Renal cortical epithelial cell (primary cell): ENCODE measurements around the gene ATRIP. TPM values are rescaled to one million over a fixed set of nuclear protein-coding genes. Genes with fewer than 3 reads are reported as not detected.
"Not testable (repeated sequence)": the region's sequence is repeated elsewhere in the genome, so short reads cannot be mapped to it uniquely, and the experiment has no call there.

Source experiments
- DNase-seq: peaks from one replicate; pipeline ENCODE4 v3.0.0-alpha.2; 2011; ENCODE audit warnings: low read depth
- total RNA-seq: library from RNA; depleted of rRNA; stranded (reverse); fragments of >200 nt; gene quantifications from 2 replicates; pipeline ENCODE4 v1.2.3, GENCODE V29; 2014

The ATRIP gene
- total RNA-seq, 1 donor from 2014 or later: 5.2 TPM

GRCh38 chr3:48467473-48468267 lies 21.1 kb downstream of the ATRIP start:
- DNase-seq: no peak

- no peak for DNase-seq
Measured at GRCh38 chr3:48468329-48468731, 21.8 kb downstream of the ATRIP start.

GRCh38 chr3:48469046-48469915 lies 22.7 kb downstream of the ATRIP start:
- no peak for DNase-seq

- DNase-seq: no peak
Measured at GRCh38 chr3:48470286-48470685, 23.7 kb downstream of the ATRIP start.

GRCh38 chr3:48472673-48472922 lies 26.1 kb downstream of the ATRIP start:
- DNase-seq: no peak

- peak; percentile 84 for DNase-seq
Measured at GRCh38 chr3:48472923-48473616, 26.5 kb downstream of the ATRIP start.

GRCh38 chr3:48473617-48473952 lies 27.0 kb downstream of the ATRIP start:
- DNase-seq: no peak

GRCh38 chr3:48474031-48474430 lies 27.5 kb downstream of the ATRIP start:
- DNase-seq: not testable (repeated sequence)

- DNase-seq: no peak
Measured at GRCh38 chr3:48474619-48475018, 28.1 kb downstream of the ATRIP start.

- no peak for DNase-seq
Measured at GRCh38 chr3:48475188-48475587, 28.7 kb downstream of the ATRIP start.

GRCh38 chr3:48476426-48477053 lies 30.0 kb downstream of the ATRIP start:
- DNase-seq: no peak

- no peak for DNase-seq
Measured at GRCh38 chr3:48477959-48478520, 31.5 kb downstream of the ATRIP start.

GRCh38 chr3:48478626-48479555 lies 32.4 kb downstream of the ATRIP start:
- DNase-seq: no peak

- not testable (repeated sequence) for DNase-seq
Measured at GRCh38 chr3:48480891-48481290, 34.4 kb downstream of the ATRIP start.

GRCh38 chr3:48482822-48483221 lies 36.3 kb downstream of the ATRIP start:
- not testable (repeated sequence) for DNase-seq

- DNase-seq: no peak
Measured at GRCh38 chr3:48486952-48487351, 40.4 kb downstream of the ATRIP start.

- DNase-seq: peak; percentile 62
Measured at GRCh38 chr3:48492461-48493202, 46.1 kb downstream of the ATRIP start.

- DNase-seq: no peak
Measured at GRCh38 chr3:48493203-48493501, 46.6 kb downstream of the ATRIP start.

GRCh38 chr3:48500656-48501055 lies 54.1 kb downstream of the ATRIP start:
- DNase-seq: no peak

GRCh38 chr3:48501196-48501595 lies 54.7 kb downstream of the ATRIP start:
- no peak for DNase-seq
